A673 (cell line): ENCODE measurements around the gene PEDS1. TPM values are rescaled to one million over a fixed set of nuclear protein-coding genes. Genes with fewer than 3 reads are reported as not detected.

ENCODE experiments used
- BruUV-seq: library from RNA; stranded (reverse); fragments of 400-500 nt; replicated peaks from 2 replicates; lab custom pipeline; 2021; lab: Mats Ljungman, UMichigan
- CTCF ChIA-PET: fragments of 300-600 bp; sonication (Branson Sonifier 250); formaldehyde crosslinking; loops from one replicate; lab custom pipeline; 2022; ENCODE audit warnings: antibody characterized with exemption; lab: Charles Lee
- POLR2A ChIA-PET: fragments of 300-600 bp; sonication (Branson Sonifier 250); formaldehyde crosslinking; loops from one replicate; lab custom pipeline; 2022; ENCODE audit warnings: antibody characterized with exemption; ENCODE audit not compliant: low non-redundant PET; lab: Charles Lee
- DNase-seq: peaks from one replicate; pipeline ENCODE4 v3.0.0-alpha.2; 2015; ENCODE audit warnings: low spot score
- H3K27ac ChIP-seq: fragments of 200-600 bp; sonication (generic); 2 replicates; pipeline ENCODE4 v1.5.1; 2016; ENCODE audit warnings: mixed run types, low read depth, mild to moderate bottlenecking, mixed read lengths, antibody characterized with exemption, low read length; ENCODE audit not compliant: poor library complexity, severe bottlenecking
- H3K27me3 ChIP-seq: fragments of 200-600 bp; sonication (generic); replicated peaks from 2 replicates; pipeline ENCODE4 v1.6.1; 2017; ENCODE audit warnings: mixed run types, low read depth, mild to moderate bottlenecking, mixed read lengths, antibody characterized with exemption, low read length; ENCODE audit not compliant: insufficient read depth, poor library complexity
- H3K36me3 ChIP-seq: fragments of 200-600 bp; sonication (generic); 2 replicates; pipeline ENCODE4 v1.6.1; 2016; ENCODE audit warnings: mixed run types, mild to moderate bottlenecking, mixed read lengths, antibody characterized with exemption, low read length; ENCODE audit not compliant: insufficient read depth, poor library complexity, severe bottlenecking
- H3K4me1 ChIP-seq: fragments of 200-600 bp; sonication (generic); 2 replicates; pipeline ENCODE4 v1.6.1; 2017; ENCODE audit warnings: mixed run types, mild to moderate bottlenecking, mixed read lengths, antibody characterized with exemption, low read length; ENCODE audit not compliant: insufficient read depth, poor library complexity, severe bottlenecking
- H3K4me3 ChIP-seq: fragments of 200-600 bp; sonication (generic); 2 replicates; pipeline ENCODE4 v1.5.1; 2016; ENCODE audit warnings: low read depth, mixed run types, mild to moderate bottlenecking, mixed read lengths, low read length; ENCODE audit not compliant: poor library complexity, severe bottlenecking
- H3K9me3 ChIP-seq: fragments of 200-600 bp; sonication (generic); 2 replicates; pipeline ENCODE4 v1.6.1; 2016; ENCODE audit warnings: mixed run types, low read depth, mild to moderate bottlenecking, mixed read lengths, antibody characterized with exemption, low read length; ENCODE audit not compliant: poor library complexity, severe bottlenecking
- EZH2 ChIP-seq: fragments of 200-600 bp; sonication (generic); IDR thresholded peaks from 2 replicates; pipeline ENCODE4 v1.6.1; 2017; ENCODE audit warnings: borderline replicate concordance, low read depth, mild to moderate bottlenecking, mixed read lengths, antibody characterized with exemption, low read length; ENCODE audit not compliant: poor library complexity, severe bottlenecking
- intact Hi-C: fragments of 100-400 bp; cut with micrococcal nuclease; formaldehyde crosslinking; loops from one replicate; pipeline ENCODE4 v1.10.0; 2022; ENCODE audit not compliant: unreplicated experiment
- total RNA-seq: library from RNA; stranded (reverse); gene quantifications from 2 replicates; pipeline ENCODE4 v1.2.3, GENCODE V29; 2021
- TF ChIP-seq, protein P1 (sequence below): fragments of 300-800, 200-600 bp; sonication (generic); conservative IDR thresholded peaks from 2 replicates; pipeline ENCODE4 v1.5.1; 2017; ENCODE audit warnings: low read depth, mild to moderate bottlenecking, antibody characterized with exemption, low read length, moderate library complexity, mixed read lengths

The PEDS1 gene
- total RNA-seq, 1 experiment from 2014 or later: 25.9 TPM

DNA sequence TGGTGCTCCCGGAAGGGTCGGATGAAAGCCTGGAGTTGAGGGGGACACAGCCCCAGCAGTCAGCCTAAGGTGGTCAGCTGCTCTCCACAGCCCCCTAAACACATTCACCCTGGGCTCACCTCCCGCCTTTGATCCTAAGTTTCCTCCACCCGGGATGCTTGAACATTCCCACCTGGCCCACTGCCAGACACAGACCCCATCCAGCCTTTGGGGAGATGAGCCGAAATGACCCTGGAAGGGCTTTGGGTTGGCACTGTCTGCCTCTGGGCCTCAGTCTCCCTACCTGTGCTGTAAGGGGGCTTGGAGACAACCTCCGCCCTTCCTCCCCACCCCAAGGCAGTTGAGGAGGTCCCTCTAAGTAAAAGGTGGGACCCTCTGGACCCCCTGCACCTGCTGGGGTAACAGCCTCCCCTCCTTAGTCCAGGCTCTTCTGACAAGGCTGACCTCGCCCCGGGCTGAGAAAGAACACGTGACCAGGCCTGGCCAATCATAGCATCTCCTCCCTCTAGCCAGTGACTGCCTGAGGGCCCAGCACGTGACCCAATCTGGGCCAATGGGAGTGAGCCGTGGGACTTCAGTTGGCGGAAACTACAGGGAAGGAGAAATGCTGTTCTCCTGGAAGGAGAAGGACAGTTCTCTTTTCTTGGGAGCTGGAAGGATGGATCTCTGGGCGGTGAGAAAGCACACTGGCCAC lies 23.7 kb downstream of the PEDS1 start:
- H3K4me3 ChIP-seq: no peak overlapping the region
- H3K4me1 ChIP-seq: no peaks in the 10 kb centered on the region
- H3K9me3 ChIP-seq: no peaks in the 10 kb centered on the region
- no peak overlapping the region for H3K27ac ChIP-seq
- intact Hi-C loops: no loop called here
- ChIA-PET POLR2A (no interaction called here), CTCF (no interaction called here)
- H3K36me3 ChIP-seq: peaks cover 52% of the 10 kb centered on the region
- no peaks in the 10 kb centered on the region for H3K27me3 ChIP-seq
- DNase-seq: no peak
- TF ChIP-seq, protein P1, sequence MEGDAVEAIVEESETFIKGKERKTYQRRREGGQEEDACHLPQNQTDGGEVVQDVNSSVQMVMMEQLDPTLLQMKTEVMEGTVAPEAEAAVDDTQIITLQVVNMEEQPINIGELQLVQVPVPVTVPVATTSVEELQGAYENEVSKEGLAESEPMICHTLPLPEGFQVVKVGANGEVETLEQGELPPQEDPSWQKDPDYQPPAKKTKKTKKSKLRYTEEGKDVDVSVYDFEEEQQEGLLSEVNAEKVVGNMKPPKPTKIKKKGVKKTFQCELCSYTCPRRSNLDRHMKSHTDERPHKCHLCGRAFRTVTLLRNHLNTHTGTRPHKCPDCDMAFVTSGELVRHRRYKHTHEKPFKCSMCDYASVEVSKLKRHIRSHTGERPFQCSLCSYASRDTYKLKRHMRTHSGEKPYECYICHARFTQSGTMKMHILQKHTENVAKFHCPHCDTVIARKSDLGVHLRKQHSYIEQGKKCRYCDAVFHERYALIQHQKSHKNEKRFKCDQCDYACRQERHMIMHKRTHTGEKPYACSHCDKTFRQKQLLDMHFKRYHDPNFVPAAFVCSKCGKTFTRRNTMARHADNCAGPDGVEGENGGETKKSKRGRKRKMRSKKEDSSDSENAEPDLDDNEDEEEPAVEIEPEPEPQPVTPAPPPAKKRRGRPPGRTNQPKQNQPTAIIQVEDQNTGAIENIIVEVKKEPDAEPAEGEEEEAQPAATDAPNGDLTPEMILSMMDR: no peak
- no peak for TF ChIP-seq EZH2
- BruUV-seq: no TSS peak

DNA sequence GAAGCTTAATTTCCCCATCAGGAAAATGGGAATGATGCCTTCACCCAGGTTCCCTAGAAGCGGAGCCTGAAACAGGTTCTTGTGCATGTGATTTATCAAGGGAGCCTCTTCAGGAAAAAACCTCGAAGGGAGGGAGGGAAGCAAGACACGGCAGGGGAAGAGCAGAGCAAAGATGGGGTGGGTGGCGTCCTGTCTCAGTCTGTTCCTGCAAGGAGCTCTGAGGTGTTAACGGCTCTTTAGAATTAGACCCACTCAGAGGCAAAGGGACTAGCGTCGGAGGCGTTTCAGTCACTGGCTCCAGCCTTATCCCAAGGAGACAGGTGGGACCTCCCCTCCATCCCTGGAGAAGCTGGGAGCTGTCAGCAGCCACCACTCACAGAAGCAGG lies 25.0 kb downstream of the PEDS1 start:
- H3K36me3 ChIP-seq: peaks cover 59% of the 10 kb centered on the region
- H3K4me1 ChIP-seq: no peaks in the 10 kb centered on the region
- no peak overlapping the region for H3K4me3 ChIP-seq
- no peaks in the 10 kb centered on the region for H3K9me3 ChIP-seq
- no peak for DNase-seq
- intact Hi-C loops: no loop called here
- TF ChIP-seq EZH2: no peak
- TF ChIP-seq, protein P1: no peak
- H3K27ac ChIP-seq: no peak overlapping the region
- ChIA-PET POLR2A (no interaction called here), CTCF (interaction anchor here (0.6 kb wide), 1 partner anchor 460 kb away, joined by 3 read pairs; no protein-coding TSS in a partner anchor)
- H3K27me3 ChIP-seq: no peaks in the 10 kb centered on the region
- BruUV-seq: no TSS peak

- Histone ChIP-seq H3K4me1 (no peaks in the 10 kb centered on the region), H3K9me3 (no peaks in the 10 kb centered on the region), H3K27me3 (no peaks in the 10 kb centered on the region), H3K36me3 (peaks cover 55% of the 10 kb centered on the region), H3K4me3 (no peak overlapping the region), H3K27ac (no peak overlapping the region)
- POLR2A ChIA-PET: no interaction called here
- TF ChIP-seq, protein P1: no peak
- BruUV-seq: no TSS peak
- intact Hi-C loops: no loop called here
- no peak for DNase-seq
- CTCF ChIA-PET: interaction anchor here (0.6 kb wide), 1 partner anchor 460 kb away, joined by 3 read pairs; no protein-coding TSS in a partner anchor
Observed at GRCh38 chr20:50127587-50128519, 25.7 kb downstream of the PEDS1 start.
